HepG2 (cell line): ENCODE measurements around the gene EPHB6. TPM values are rescaled to one million over a fixed set of nuclear protein-coding genes. Genes with fewer than 3 reads are reported as not detected.

Experiments
- ATAC-seq: fragments of 200-7000 bp; cut with Tn5 transposase; 3 replicates; pipeline ENCODE4 v1.9.1; 2020; ENCODE audit warnings: mild to moderate bottlenecking, moderate library complexity
- BruUV-seq: library from RNA; stranded (reverse); fragments of 400-500 nt; replicated peaks from 2 replicates; lab custom pipeline; 2021; lab: Mats Ljungman, UMichigan
- CTCF ChIA-PET: fragments of 300-600 bp; formaldehyde crosslinking; extraction: SDS; loops from one replicate; lab custom pipeline; 2021; ENCODE audit warnings: low total read pairs, inconsistent platforms, low intra/inter-chr PET ratio; lab: Yijun Ruan, JAX
- POLR2A ChIA-PET: fragments of 350-600 bp; sonication (Branson Sonifier 250); formaldehyde crosslinking; loops from one replicate; lab custom pipeline; 2020; ENCODE audit warnings: antibody characterized with exemption, inconsistent platforms; lab: Yijun Ruan, JAX
- DNase-seq: peaks from one replicate; pipeline ENCODE4 v3.0.0-alpha.2; 2015; ENCODE audit warnings: low spot score
- FAIRE-seq: peaks from 3 replicates; lab custom pipeline; 2011; peaks lifted over from hg19 to GRCh38; lab: Jason Lieb, UNC
- H2AFZ ChIP-seq: one replicate; pipeline ENCODE4 v1.6.1; 2011; ENCODE audit warnings: low read length, inconsistent platforms
- H3K27ac ChIP-seq: fragments of 300-600 bp; 3 replicates; pipeline ENCODE4 v1.8.0; 2011; ENCODE audit warnings: mixed run types, mild to moderate bottlenecking, mixed read lengths, low read length, inconsistent platforms; ENCODE audit not compliant: insufficient read depth; ENCODE audit errors: extremely low read length
- H3K27me3 ChIP-seq, 2 experiments: fragments of 200-600 bp in 1 of 2; 2 replicates in 1 of 2; 3 replicates in 1 of 2; pipeline versions ENCODE4 v1.6.0 to v1.8.0; 2011; ENCODE audit warnings: low read length in 2 of 2, mild to moderate bottlenecking in 2 of 2, moderate library complexity in 2 of 2, inconsistent platforms in 1 of 2; ENCODE audit not compliant: insufficient read depth in 2 of 2, control insufficient read depth in 1 of 2
- H3K36me3 ChIP-seq, 2 experiments: fragments of 200-600 bp in 1 of 2; replicated peaks in 1 of 2; 2 replicates in 1 of 2; 3 replicates in 1 of 2; pipeline versions ENCODE4 v1.5.1 to v1.8.0; 2011; ENCODE audit warnings: low read length in 2 of 2, inconsistent platforms in 1 of 2; ENCODE audit not compliant: insufficient read depth in 2 of 2, control insufficient read depth in 1 of 2
- H3K4me1 ChIP-seq: 2 replicates; pipeline ENCODE4 v1.5.1; 2012; ENCODE audit warnings: low read length, inconsistent platforms; ENCODE audit not compliant: insufficient read depth
- H3K4me2 ChIP-seq: 2 replicates; pipeline ENCODE4 v1.6.0; 2011; ENCODE audit warnings: low read depth, low read length, inconsistent platforms
- H3K4me3 ChIP-seq, 3 experiments: fragments of 200-600 bp in 1 of 3; sonication (generic), shearing (Covaris generic) in 1 of 3; replicated peaks in 1 of 3; 2 replicates each; pipeline ENCODE4 v1.5.1; 2011 to 2016; ENCODE audit warnings: low read length in 3 of 3, inconsistent platforms in 2 of 3, low read depth in 2 of 3, mild to moderate bottlenecking in 2 of 3, control low read depth in 1 of 3, mixed read lengths in 1 of 3; ENCODE audit not compliant: insufficient read depth in 1 of 3
- H3K79me2 ChIP-seq: one replicate; pipeline ENCODE4 v1.6.1; 2011; ENCODE audit warnings: low read length, inconsistent platforms; ENCODE audit not compliant: insufficient read depth
- H3K9ac ChIP-seq: 2 replicates; pipeline ENCODE4 v1.6.0; 2011; ENCODE audit warnings: mild to moderate bottlenecking, low read depth, low read length, inconsistent platforms; ENCODE audit not compliant: insufficient read depth
- H3K9me3 ChIP-seq: 2 replicates; pipeline ENCODE4 v1.5.1; 2012; ENCODE audit warnings: mild to moderate bottlenecking, low read length
- H4K20me1 ChIP-seq: 2 replicates; pipeline ENCODE4 v1.6.0; 2011; ENCODE audit warnings: inconsistent platforms, mild to moderate bottlenecking, low read length, moderate library complexity; ENCODE audit not compliant: insufficient read depth
- FOSL2 ChIP-seq: sonication (generic); formaldehyde crosslinking; IDR thresholded peaks from 2 replicates; pipeline ENCODE4 v1.4.0; 2020; ENCODE audit warnings: missing genetic modification reagents
- FOXA3 ChIP-seq: IDR thresholded peaks from 2 replicates; pipeline ENCODE4 v1.6.1; 2016; ENCODE audit warnings: missing genetic modification reagents, missing compliant biosample characterization
- FOXP1 ChIP-seq, 2 experiments: fragments of 450-650 bp in 1 of 2; IDR thresholded peaks; 2 replicates each; pipeline ENCODE4 v1.6.1; 2017 to 2018; ENCODE audit warnings: antibody characterized with exemption in 1 of 2
- GPBP1L1 ChIP-seq: sonication (generic); formaldehyde crosslinking; IDR thresholded peaks from 2 replicates; pipeline ENCODE4 v1.5.0; 2020; ENCODE audit warnings: mild to moderate bottlenecking, missing genetic modification reagents
- HNRNPL ChIP-seq: fragments of 200-400 bp; formaldehyde crosslinking; IDR thresholded peaks from 2 replicates; pipeline ENCODE4 v1.6.1; 2017; ENCODE audit warnings: mild to moderate bottlenecking, low read depth, low read length
- HOXA5 ChIP-seq: sonication (generic); formaldehyde crosslinking; IDR thresholded peaks from 2 replicates; pipeline ENCODE4 v1.4.0; 2020; ENCODE audit warnings: missing genetic modification reagents
- JUNB ChIP-seq: sonication (generic); formaldehyde crosslinking; IDR thresholded peaks from 2 replicates; pipeline ENCODE4 v1.8.0; 2022; ENCODE audit warnings: missing genetic modification reagents, mild to moderate bottlenecking, borderline replicate concordance
- KAT8 ChIP-seq: IDR thresholded peaks from 2 replicates; pipeline ENCODE4 v1.6.1; 2016; ENCODE audit warnings: missing genetic modification reagents, missing compliant biosample characterization
- NPAS2 ChIP-seq: sonication (generic); formaldehyde crosslinking; IDR thresholded peaks from 2 replicates; pipeline ENCODE4 v1.8.0; 2022; ENCODE audit warnings: mild to moderate bottlenecking, missing genetic modification reagents, borderline replicate concordance
- SAP130 ChIP-seq: IDR thresholded peaks from 2 replicates; pipeline ENCODE4 v1.6.1; 2016; ENCODE audit warnings: low read depth
- TEAD3 ChIP-seq: optimal IDR thresholded peaks from 2 replicates; pipeline ENCODE3; 2016; ENCODE audit warnings: borderline replicate concordance
- ZNF563 ChIP-seq: sonication (generic); formaldehyde crosslinking; IDR thresholded peaks from 2 replicates; pipeline ENCODE4 v1.8.0; 2022; ENCODE audit warnings: mild to moderate bottlenecking, moderate library complexity, missing genetic modification reagents
- ZNF768 ChIP-seq: sonication (generic); formaldehyde crosslinking; IDR thresholded peaks from 2 replicates; pipeline ENCODE4 v1.4.0; 2020; ENCODE audit warnings: missing genetic modification reagents
- ZNF839 ChIP-seq: sonication (generic); formaldehyde crosslinking; IDR thresholded peaks from 2 replicates; pipeline ENCODE4 v1.4.0; 2020; ENCODE audit warnings: missing genetic modification reagents, mild to moderate bottlenecking, borderline replicate concordance
- WGBS: methylation state at CpG from one replicate; pipeline ENCODE4 v1.1.6; 2017; ENCODE audit warnings: low lambda C conversion rate; 5-methylcytosine and 5-hydroxymethylcytosine counted together
- in situ Hi-C: cut with HindIII; loops from 2 replicates; pipeline ENCODE4 v1.10.0; 2017; ENCODE audit warnings: low pct_unique_long_range_greater_than_20kb; ENCODE audit not compliant: extremely low pct_ligation_motif_present
- intact Hi-C: fragments of 100-400 bp; cut with micrococcal nuclease; formaldehyde crosslinking; loops from one replicate; pipeline ENCODE4 v1.10.0; 2022; ENCODE audit not compliant: unreplicated experiment
- polyA plus RNA-seq, 8 experiments: library from polyadenylated mRNA; depleted of rRNA in 3 of 8; stranded (reverse) in 7 of 8; unstranded in 1 of 8; fragments of >200 nt; fragmentation: Illumina TruSeq in 4 of 8; extraction: Trizol in 4 of 8; gene quantifications; 2 replicates each; pipeline versions ENCODE4 v1.2.1 to v1.2.3, GENCODE V29; 2011 to 2016; ENCODE audit warnings: low read depth in 4 of 8, missing spikeins in 1 of 8, mixed read lengths in 1 of 8; ENCODE audit not compliant: insufficient read depth in 1 of 8
- total RNA-seq, 5 experiments: library from RNA; depleted of rRNA; stranded (reverse); fragments of >200 nt; fragmentation: Illumina TruSeq; extraction: Trizol; gene quantifications; 2 replicates each; pipeline ENCODE4 v1.2.3, GENCODE V29; 2016; ENCODE audit warnings: low read depth in 1 of 5
- TF ChIP-seq, protein P1 (sequence below): sonication (generic); formaldehyde crosslinking; IDR thresholded peaks from 2 replicates; pipeline ENCODE4 v1.5.1; 2020; ENCODE audit warnings: mild to moderate bottlenecking, missing genetic modification reagents, moderate library complexity

Gene EPHB6
- total and polyA plus RNA-seq, 2 of the 13 experiments (the other 11 are each of a cell fraction or from before 2014, with no cell fraction given): not detected

GRCh38 chr7:142813226-142813625, 41.6 kb upstream of the EPHB6 start:
- Histone ChIP-seq H3K4me2 (no peak overlapping the region), H3K36me3 (no peaks in the 10 kb centered on the region), H3K27me3 (no peaks in the 10 kb centered on the region), H3K27ac (no peak overlapping the region), H2AFZ (no peak overlapping the region), H3K9ac (no peak overlapping the region), H3K4me3 (no peak overlapping the region), H3K79me2 (no peaks in the 10 kb centered on the region), H3K9me3 (no peaks in the 10 kb centered on the region), H3K4me1 (no peaks in the 10 kb centered on the region), H4K20me1 (no peaks in the 10 kb centered on the region)
- ATAC-seq (peak; percentile 82), DNase-seq (peak; percentile 44), FAIRE-seq (no peak)
- intact Hi-C loops (loop anchor here (5.0 kb wide), 1 partner anchor 1391 kb away; no protein-coding TSS in a partner anchor), in situ Hi-C loops (no loop called here)
- POLR2A ChIA-PET: interaction anchor here (0.7 kb wide), 1 partner anchor 24 kb away, joined by 4 read pairs; no protein-coding TSS in a partner anchor
- TF ChIP-seq JUNB (CRISPR knock-in tag): 0 out of 2 replicates have a peak, but pooled peaks have one; percentile 24
- TF ChIP-seq GPBP1L1 (CRISPR knock-in tag): no peak
- TF ChIP-seq FOXA3 (CRISPR knock-in tag): 0 out of 2 replicates have a peak, but pooled peaks have one; percentile 22
- TF ChIP-seq SAP130 (CRISPR knock-in tag): no peak
- no peak for TF ChIP-seq FOXP1 (IDR thresholded peaks at IDR 0.05)
- TF ChIP-seq FOXP1 (CRISPR knock-in tag; IDR thresholded peaks at IDR 0.05): 0 out of 2 replicates have a peak, but pooled peaks have one; percentile 32
- peak; percentile 48 for TF ChIP-seq TEAD3
- peak; percentile 74 for TF ChIP-seq FOSL2
- BruUV-seq: no TSS peak
- 0% methylated on average over 2 of the region's 2 CpGs for WGBS
- CTCF ChIA-PET: no interaction called here

DNA sequence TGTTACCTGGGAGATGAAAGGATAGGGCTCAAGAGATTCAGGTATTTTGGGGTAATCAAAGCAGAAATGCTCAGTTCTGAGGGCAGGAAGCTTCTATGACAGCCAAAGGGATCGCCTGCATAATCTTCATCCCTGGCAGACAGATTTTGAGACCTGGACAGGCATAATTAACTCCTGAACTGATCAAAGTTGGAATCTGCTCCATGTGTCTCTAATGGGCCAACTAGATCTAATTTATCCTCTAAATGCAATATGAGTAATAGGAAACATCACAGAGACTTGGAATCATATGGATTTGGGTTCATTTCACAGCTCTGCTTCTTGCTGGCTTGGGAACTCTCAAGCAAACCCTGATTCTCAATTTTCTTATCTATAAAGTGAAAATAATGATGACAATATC, 41.2 kb upstream of the EPHB6 start:
- no peak for ATAC-seq
- Histone ChIP-seq H3K4me2 (no peak overlapping the region), H4K20me1 (no peaks in the 10 kb centered on the region), H3K79me2 (no peaks in the 10 kb centered on the region), H3K27me3 (no peaks in the 10 kb centered on the region), H3K9ac (no peak overlapping the region), H3K36me3 (no peaks in the 10 kb centered on the region), H3K4me1 (no peaks in the 10 kb centered on the region), H2AFZ (no peak overlapping the region), H3K4me3 (no peak overlapping the region), H3K27ac (no peak overlapping the region), H3K9me3 (no peaks in the 10 kb centered on the region)
- in situ Hi-C loops (no loop called here), intact Hi-C loops (loop anchor here (5.0 kb wide), 1 partner anchor 1391 kb away; no protein-coding TSS in a partner anchor)
- no TSS peak for BruUV-seq
- no peak for DNase-seq
- WGBS: 0% methylated on average over 1 of the region's 1 CpG
- ChIA-PET CTCF (no interaction called here), POLR2A (interaction anchor here (0.7 kb wide), 1 partner anchor 24 kb away, joined by 4 read pairs; no protein-coding TSS in a partner anchor)
- no peak for FAIRE-seq
- TF ChIP-seq HNRNPL: no peak
- TF ChIP-seq, protein P1, sequence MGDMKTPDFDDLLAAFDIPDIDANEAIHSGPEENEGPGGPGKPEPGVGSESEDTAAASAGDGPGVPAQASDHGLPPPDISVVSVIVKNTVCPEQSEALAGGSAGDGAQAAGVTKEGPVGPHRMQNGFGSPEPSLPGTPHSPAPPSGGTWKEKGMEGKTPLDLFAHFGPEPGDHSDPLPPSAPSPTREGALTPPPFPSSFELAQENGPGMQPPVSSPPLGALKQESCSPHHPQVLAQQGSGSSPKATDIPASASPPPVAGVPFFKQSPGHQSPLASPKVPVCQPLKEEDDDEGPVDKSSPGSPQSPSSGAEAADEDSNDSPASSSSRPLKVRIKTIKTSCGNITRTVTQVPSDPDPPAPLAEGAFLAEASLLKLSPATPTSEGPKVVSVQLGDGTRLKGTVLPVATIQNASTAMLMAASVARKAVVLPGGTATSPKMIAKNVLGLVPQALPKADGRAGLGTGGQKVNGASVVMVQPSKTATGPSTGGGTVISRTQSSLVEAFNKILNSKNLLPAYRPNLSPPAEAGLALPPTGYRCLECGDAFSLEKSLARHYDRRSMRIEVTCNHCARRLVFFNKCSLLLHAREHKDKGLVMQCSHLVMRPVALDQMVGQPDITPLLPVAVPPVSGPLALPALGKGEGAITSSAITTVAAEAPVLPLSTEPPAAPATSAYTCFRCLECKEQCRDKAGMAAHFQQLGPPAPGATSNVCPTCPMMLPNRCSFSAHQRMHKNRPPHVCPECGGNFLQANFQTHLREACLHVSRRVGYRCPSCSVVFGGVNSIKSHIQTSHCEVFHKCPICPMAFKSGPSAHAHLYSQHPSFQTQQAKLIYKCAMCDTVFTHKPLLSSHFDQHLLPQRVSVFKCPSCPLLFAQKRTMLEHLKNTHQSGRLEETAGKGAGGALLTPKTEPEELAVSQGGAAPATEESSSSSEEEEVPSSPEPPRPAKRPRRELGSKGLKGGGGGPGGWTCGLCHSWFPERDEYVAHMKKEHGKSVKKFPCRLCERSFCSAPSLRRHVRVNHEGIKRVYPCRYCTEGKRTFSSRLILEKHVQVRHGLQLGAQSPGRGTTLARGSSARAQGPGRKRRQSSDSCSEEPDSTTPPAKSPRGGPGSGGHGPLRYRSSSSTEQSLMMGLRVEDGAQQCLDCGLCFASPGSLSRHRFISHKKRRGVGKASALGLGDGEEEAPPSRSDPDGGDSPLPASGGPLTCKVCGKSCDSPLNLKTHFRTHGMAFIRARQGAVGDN: no peak
- no peak for TF ChIP-seq ZNF563
- TF ChIP-seq ZNF839 (CRISPR knock-in tag): no peak
- no peak for TF ChIP-seq ZNF768 (CRISPR knock-in tag)
- no peak for TF ChIP-seq NPAS2 (CRISPR knock-in tag)
- no peak for TF ChIP-seq KAT8
- no peak for TF ChIP-seq HOXA5 (CRISPR knock-in tag)
